Caco-2 (cell line): ENCODE results near the gene RNF145. TPM values are rescaled to one million over a fixed set of nuclear protein-coding genes. Genes with fewer than 3 reads are reported as not detected.

Source experiments
- BruUV-seq: library from RNA; stranded (reverse); fragments of 400-500 nt; replicated peaks from 2 replicates; lab custom pipeline; 2021; lab: Mats Ljungman, UMichigan
- CTCF ChIA-PET: fragments of 300-600 bp; sonication (Branson Sonifier 250); formaldehyde crosslinking; loops from one replicate; lab custom pipeline; 2022; ENCODE audit warnings: antibody characterized with exemption; lab: Charles Lee
- POLR2A ChIA-PET: fragments of 300-600 bp; sonication (Branson Sonifier 250); formaldehyde crosslinking; loops from one replicate; lab custom pipeline; 2022; ENCODE audit warnings: antibody characterized with exemption; lab: Charles Lee
- DNase-seq, 2 experiments: peaks; one replicate each; pipeline versions ENCODE4 v3.0.0 to v3.0.0-alpha.2; 2020 to 2022
- H3K27me3 ChIP-seq: replicated peaks from 2 replicates; pipeline ENCODE4 v1.6.0; 2011; ENCODE audit warnings: low read length; ENCODE audit not compliant: control insufficient read depth, insufficient read depth
- H3K36me3 ChIP-seq: 2 replicates; pipeline ENCODE4 v1.5.1; 2011; ENCODE audit warnings: low read length; ENCODE audit not compliant: control insufficient read depth, insufficient read depth
- H3K4me1 ChIP-seq: fragments of 250-450 bp; sonication (Bioruptor Pico); 2 replicates; pipeline ENCODE4 v1.5.1; 2020; ENCODE audit warnings: mild to moderate bottlenecking
- H3K4me3 ChIP-seq: 2 replicates; pipeline ENCODE4 v1.5.1; 2011; ENCODE audit warnings: low read depth, mild to moderate bottlenecking, control low read depth, low read length
- H3K9me3 ChIP-seq: fragments of 250-450 bp; sonication (Bioruptor Pico); 2 replicates; pipeline ENCODE4 v1.5.1; 2020; ENCODE audit warnings: mild to moderate bottlenecking, moderate library complexity
- H3K27ac Mint-ChIP-seq: one replicate; pipeline ENCODE4 v1.8.0; 2022; ENCODE audit warnings: mixed read lengths; ENCODE audit not compliant: unreplicated experiment
- H3K27me3 Mint-ChIP-seq: one replicate; pipeline ENCODE4 v1.8.0; 2022; ENCODE audit warnings: mixed read lengths; ENCODE audit not compliant: insufficient read depth, unreplicated experiment
- H3K36me3 Mint-ChIP-seq: one replicate; pipeline ENCODE4 v1.8.0; 2022; ENCODE audit warnings: mild to moderate bottlenecking, mixed read lengths; ENCODE audit not compliant: insufficient read depth, unreplicated experiment
- H3K4me1 Mint-ChIP-seq: one replicate; pipeline ENCODE4 v1.8.0; 2022; ENCODE audit warnings: low read depth, mixed read lengths; ENCODE audit not compliant: unreplicated experiment
- H3K4me3 Mint-ChIP-seq: one replicate; pipeline ENCODE4 v1.8.0; 2022; ENCODE audit warnings: mild to moderate bottlenecking, moderate library complexity, mixed read lengths; ENCODE audit not compliant: unreplicated experiment
- H3K9me3 Mint-ChIP-seq: one replicate; pipeline ENCODE4 v1.8.0; 2022; ENCODE audit warnings: mixed read lengths; ENCODE audit not compliant: unreplicated experiment
- intact Hi-C: fragments of 100-400 bp; cut with micrococcal nuclease; formaldehyde crosslinking; loops from one replicate; pipeline ENCODE4 v1.10.0; 2022; ENCODE audit not compliant: unreplicated experiment
- total RNA-seq: library from RNA; stranded (reverse); gene quantifications from 2 replicates; pipeline ENCODE4 v1.2.3, GENCODE V29; 2022
- TF ChIP-seq, protein P1 (sequence below), 2 experiments: fragments of 200-600 bp in 1 of 2; IDR thresholded peaks; 1 replicate in 1 of 2; 2 replicates in 1 of 2; pipeline versions ENCODE4 v1.5.1 to v1.8.0; 2011 to 2022; ENCODE audit warnings: antibody characterized with exemption in 1 of 2, control low read depth in 1 of 2, inconsistent platforms in 1 of 2, low read depth in 1 of 2, low read length in 1 of 2, mild to moderate bottlenecking in 1 of 2, moderate library complexity in 1 of 2; ENCODE audit not compliant: insufficient read depth in 1 of 2, severe bottlenecking in 1 of 2, unreplicated experiment in 1 of 2

Gene RNF145
- total RNA-seq, 1 experiment from 2014 or later = 38.7 TPM

DNA sequence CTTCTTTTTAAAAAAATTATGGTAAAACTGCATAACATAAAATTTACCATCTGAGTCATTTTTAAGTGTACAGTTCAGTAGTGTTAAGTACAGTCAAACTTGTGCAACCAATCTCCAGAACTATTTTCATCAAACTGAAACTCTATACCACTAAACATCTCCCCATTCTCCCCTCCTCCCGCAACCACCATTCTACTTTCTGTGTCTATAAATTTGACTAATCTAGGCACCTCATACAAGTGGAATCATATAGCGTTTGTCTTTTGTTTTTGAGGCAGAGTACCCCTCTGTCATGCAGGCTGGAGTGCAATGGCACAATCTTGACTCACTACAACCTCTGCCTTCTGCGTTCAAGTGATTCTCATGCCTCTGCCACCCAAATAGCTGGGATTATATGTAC, 85.7 kb downstream of the RNF145 start:
- CTCF ChIA-PET = no interaction called here
- POLR2A ChIA-PET = no interaction called here
- Mint-ChIP-seq H3K9me3 (no peaks in the 10 kb centered on the region), H3K4me1 (no peaks in the 10 kb centered on the region), H3K36me3 (no peaks in the 10 kb centered on the region), H3K27ac (no peak overlapping the region), H3K4me3 (no peak overlapping the region), H3K27me3 (peaks cover 20% of the 10 kb centered on the region)
- TF ChIP-seq, protein P1, sequence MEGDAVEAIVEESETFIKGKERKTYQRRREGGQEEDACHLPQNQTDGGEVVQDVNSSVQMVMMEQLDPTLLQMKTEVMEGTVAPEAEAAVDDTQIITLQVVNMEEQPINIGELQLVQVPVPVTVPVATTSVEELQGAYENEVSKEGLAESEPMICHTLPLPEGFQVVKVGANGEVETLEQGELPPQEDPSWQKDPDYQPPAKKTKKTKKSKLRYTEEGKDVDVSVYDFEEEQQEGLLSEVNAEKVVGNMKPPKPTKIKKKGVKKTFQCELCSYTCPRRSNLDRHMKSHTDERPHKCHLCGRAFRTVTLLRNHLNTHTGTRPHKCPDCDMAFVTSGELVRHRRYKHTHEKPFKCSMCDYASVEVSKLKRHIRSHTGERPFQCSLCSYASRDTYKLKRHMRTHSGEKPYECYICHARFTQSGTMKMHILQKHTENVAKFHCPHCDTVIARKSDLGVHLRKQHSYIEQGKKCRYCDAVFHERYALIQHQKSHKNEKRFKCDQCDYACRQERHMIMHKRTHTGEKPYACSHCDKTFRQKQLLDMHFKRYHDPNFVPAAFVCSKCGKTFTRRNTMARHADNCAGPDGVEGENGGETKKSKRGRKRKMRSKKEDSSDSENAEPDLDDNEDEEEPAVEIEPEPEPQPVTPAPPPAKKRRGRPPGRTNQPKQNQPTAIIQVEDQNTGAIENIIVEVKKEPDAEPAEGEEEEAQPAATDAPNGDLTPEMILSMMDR (IDR thresholded peaks at IDR 0.05; ENCODE audit: insufficient read depth in 1 of 2, low read depth in 1 of 2, low read length in 1 of 2, severe bottlenecking in 1 of 2, unreplicated experiment in 1 of 2) = no peak
- no peak for DNase-seq
- Histone ChIP-seq H3K9me3 (no peaks in the 10 kb centered on the region), H3K4me3 (no peak overlapping the region), H3K36me3 (no peaks in the 10 kb centered on the region), H3K27me3 (no peaks in the 10 kb centered on the region), H3K4me1 (no peaks in the 10 kb centered on the region)
- no TSS peak for BruUV-seq
- intact Hi-C loops = no loop called here

DNA sequence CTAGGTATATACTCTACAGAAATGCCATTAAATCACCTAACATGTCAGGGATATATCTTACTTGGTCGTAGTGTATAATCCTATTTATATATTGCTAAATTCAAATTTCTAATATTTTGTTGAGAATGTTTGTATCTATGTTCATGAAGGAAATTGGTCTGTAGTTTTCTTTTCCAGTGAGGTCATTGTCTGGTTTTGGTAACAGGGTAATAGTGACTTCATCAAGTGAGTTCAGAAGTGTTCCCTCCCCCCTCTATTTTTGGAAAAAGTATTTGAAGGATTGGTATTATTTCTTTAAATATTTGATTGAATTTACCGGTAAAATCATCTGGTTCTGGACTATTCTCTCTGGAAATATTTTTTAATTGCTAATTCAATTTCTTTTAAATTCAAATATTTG, 86.2 kb downstream of the RNF145 start:
- H3K9me3 ChIP-seq = no peaks in the 10 kb centered on the region

GRCh38 chr5:159121061-159121460, 88.3 kb downstream of the RNF145 start:
- Mint-ChIP-seq H3K4me1 (no peaks in the 10 kb centered on the region), H3K36me3 (no peaks in the 10 kb centered on the region), H3K9me3 (no peaks in the 10 kb centered on the region), H3K4me3 (no peak overlapping the region), H3K27me3 (peaks cover 19% of the 10 kb centered on the region), H3K27ac (no peak overlapping the region)
- TF ChIP-seq, protein P1 (IDR thresholded peaks at IDR 0.05; ENCODE audit: insufficient read depth in 1 of 2, low read depth in 1 of 2, low read length in 1 of 2, severe bottlenecking in 1 of 2, unreplicated experiment in 1 of 2) = no peak
- H3K4me3 ChIP-seq = no peak overlapping the region
- intact Hi-C loops = no loop called here
- H3K4me1 ChIP-seq = no peaks in the 10 kb centered on the region
- BruUV-seq = no TSS peak
- ChIA-PET CTCF (no interaction called here), POLR2A (no interaction called here)
- no peaks in the 10 kb centered on the region for H3K27me3 ChIP-seq
- no peak for DNase-seq
- H3K36me3 ChIP-seq = no peaks in the 10 kb centered on the region
- no peaks in the 10 kb centered on the region for H3K9me3 ChIP-seq

More for the DNA sequence above, 86.2 kb downstream of the RNF145 start:
- Histone ChIP-seq H3K4me3 (no peak overlapping the region), H3K27me3 (no peaks in the 10 kb centered on the region), H3K36me3 (no peaks in the 10 kb centered on the region), H3K4me1 (no peaks in the 10 kb centered on the region)
- DNase-seq = no peak
- H3K4me1 Mint-ChIP-seq = no peaks in the 10 kb centered on the region
- no peaks in the 10 kb centered on the region for H3K36me3 Mint-ChIP-seq
- POLR2A ChIA-PET = no interaction called here
- no TSS peak for BruUV-seq
- H3K27ac Mint-ChIP-seq = no peak overlapping the region
- CTCF ChIA-PET = no interaction called here
- intact Hi-C loops = no loop called here
- peaks cover 22% of the 10 kb centered on the region for H3K27me3 Mint-ChIP-seq
- no peaks in the 10 kb centered on the region for H3K9me3 Mint-ChIP-seq
- no peak overlapping the region for H3K4me3 Mint-ChIP-seq
- TF ChIP-seq, protein P1 (IDR thresholded peaks at IDR 0.05; ENCODE audit: insufficient read depth in 1 of 2, low read depth in 1 of 2, low read length in 1 of 2, severe bottlenecking in 1 of 2, unreplicated experiment in 1 of 2) = no peak
